Erythroblast (primary cell): Measurements from ENCODE around the gene PHOX2A.

Experiments used
- GATA1 ChIP-seq: IDR thresholded peaks from 2 replicates; pipeline ENCODE4 v1.6.1; 2011; ENCODE audit warnings: low read depth, mild to moderate bottlenecking, control low read depth, low read length, moderate library complexity
- POLR2A ChIP-seq: IDR thresholded peaks from 2 replicates; pipeline ENCODE4 v1.6.1; 2011; ENCODE audit warnings: mild to moderate bottlenecking, low read length

- TF ChIP-seq POLR2A (no peak), GATA1 (no peak)
These were observed 41.4 kb downstream of the PHOX2A start for GRCh38 chr11:72202571-72202970.
